Measurements from ENCODE around the gene RAB26.

RAB26 gene

DNA sequence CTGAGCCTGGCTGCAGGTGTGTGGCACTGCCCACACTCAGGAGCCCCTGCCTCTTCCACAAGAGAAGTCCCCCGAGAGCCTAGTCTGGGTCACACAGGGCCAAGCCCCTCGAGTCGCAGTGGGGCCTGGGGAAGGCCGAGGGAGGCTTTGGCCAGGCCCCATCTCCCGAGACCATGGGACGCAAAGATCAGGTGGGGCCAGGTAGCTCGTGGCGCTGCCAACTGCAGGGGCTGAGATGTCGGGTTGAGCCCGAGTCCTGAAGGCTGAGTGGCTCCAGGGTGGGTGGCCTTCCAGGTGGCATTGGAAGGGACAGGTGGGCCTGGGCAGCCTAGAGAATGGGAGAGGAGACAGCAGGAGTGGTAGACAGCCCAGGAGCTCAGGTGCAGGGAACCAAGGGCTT lies 13.5 kb downstream of the RAB26 start:
- no peak for DNase-seq (ENCODE audit: low spot score)

DNA sequence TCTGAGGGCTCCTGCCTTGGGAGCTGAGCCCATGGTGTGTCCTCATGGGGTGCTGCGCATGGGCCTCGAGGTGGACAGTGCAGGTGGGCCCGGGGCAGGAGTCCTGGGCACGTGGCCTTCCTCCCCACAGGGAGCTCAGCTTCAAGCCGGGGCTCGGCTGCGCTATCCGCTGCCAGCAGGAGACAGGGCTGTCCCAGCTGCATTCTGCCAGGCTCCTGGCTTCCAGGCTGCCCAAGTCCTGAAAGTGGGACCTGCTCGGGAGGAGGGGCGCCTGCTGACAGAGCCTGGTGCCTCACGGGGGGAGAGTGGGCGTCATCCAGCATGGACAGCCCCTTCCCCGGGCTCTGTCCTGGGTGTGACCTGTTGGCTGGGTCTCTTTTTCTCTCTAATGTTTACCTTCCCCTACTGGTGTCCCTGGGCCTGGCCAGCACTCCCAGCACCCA lies 14.3 kb downstream of the RAB26 start:
- no peak for DNase-seq (ENCODE audit: low spot score)

DNA sequence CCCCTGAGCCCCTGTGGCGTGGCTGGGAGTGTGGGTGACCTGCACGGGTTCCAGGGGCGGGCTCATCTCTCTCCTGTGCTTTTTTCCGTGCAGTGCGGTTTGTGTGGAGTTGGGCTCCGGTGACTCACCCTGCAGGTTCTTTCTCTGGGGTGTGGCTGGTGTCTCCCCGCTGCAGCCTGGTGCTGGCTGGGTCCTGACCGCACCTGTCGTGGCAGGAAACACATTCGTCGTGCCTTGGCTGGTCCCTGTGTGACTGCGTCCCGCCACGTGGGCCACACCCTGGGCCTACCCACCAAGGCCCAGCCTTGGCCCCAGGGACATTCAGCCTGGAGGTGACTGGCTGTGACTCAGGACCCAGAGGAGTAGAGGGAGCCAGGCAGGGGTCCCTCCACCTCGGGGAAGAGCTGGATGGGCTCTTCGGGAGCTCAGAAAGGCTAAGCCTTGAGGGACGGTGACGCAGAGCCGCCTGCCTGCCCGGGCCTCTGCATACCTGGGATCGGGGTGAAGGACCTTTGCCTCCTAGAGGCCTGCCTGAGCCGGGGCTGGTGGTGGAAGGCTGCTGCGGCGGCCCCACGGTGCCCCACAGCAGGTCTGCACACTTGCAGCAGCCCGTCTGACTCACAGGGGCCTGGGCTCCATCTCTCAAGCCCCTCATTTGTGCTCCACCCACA lies 14.9 kb downstream of the RAB26 start:
- DNase-seq (ENCODE audit: low spot score), result peak; percentile 36

DNA sequence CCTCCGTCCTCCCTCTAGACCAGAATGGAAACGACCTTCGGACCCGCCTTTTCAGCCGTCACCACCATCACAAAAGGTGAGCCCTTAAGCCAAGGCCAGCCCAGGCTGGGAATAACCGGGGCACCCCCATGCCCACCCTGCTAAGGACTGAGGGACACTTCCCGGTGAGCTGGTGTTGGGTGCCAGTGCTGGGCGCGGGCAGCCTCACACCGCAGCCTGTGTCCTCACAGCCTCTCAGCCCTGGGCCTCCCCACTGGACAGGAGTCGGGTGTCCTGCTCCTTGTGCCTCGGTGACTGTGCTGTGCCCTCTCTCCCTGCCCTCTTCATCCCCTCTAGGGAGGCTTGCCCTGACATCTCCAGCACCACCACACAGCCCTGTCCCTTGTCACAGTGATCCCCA lies 17.4 kb downstream of the RAB26 start:
- DNase-seq (ENCODE audit: low spot score), result no peak

DNA sequence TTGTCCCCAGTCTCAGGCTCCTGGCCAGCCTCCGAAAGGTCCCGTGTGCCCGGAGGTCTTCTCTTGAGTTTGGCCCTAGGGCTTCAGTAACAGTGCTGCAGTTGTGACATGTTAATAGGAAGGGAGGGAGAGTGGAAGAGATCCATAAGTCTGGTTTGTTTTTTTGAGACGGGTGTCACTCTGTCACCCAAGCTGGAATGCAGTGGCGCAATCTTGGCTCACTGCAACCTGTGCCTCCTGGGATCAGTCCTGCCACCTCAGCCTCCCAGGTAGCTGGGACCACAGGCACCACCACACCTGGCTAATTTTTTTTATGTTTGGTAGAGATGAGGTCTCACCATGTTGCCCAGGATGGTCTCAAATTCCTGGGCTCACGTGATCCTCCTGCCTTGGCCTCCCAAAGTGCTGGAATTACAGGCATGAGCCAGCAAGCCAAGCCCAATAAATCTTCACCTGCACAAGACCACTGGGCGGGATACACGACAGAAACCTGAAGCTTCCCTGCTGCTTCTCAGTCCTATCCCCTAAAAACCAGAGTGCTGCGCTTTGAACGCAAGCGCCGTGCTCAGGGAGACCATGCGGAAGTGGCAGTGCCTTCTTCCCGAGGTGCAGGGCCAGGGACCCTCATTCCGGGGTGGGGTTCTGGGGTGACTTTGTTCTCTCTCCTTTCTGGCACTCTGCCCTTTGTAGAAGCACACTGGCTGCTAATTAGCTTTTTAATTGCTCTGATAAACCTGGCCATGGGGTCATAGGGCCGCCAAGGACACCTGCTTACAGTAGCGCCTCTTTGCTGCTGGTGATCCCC lies 18.0 kb downstream of the RAB26 start:
- no peak for DNase-seq (ENCODE audit: low spot score)

DNA sequence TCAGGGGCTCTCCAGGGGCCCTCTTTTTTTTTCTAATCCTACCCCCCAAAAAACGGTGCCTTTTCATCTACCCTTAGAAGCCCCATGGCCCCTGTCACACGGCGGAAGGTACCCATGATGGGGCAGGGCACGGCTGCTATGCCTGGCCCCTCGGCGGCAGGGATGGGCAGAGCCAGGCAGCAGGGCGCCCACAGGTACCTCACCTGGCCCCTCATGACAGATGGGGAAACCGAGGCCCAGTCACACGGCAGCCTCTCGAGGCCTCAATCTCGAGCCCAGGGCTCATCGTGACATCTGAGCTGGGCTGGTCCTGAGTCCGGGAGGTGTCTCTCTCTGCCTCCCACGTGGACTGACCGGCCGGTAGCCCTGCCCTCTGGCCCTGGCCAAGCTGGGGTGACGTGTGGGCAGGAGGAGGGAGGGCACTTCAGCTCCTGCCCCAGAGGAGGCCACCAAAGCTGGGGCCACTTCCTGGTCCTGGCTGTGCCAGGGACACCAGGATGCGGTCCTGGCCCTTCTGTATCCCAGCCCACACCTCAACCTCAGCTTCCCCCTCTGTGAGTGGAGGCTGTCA lies 18.7 kb downstream of the RAB26 start:
- no peak for DNase-seq (ENCODE audit: low spot score)

DNA sequence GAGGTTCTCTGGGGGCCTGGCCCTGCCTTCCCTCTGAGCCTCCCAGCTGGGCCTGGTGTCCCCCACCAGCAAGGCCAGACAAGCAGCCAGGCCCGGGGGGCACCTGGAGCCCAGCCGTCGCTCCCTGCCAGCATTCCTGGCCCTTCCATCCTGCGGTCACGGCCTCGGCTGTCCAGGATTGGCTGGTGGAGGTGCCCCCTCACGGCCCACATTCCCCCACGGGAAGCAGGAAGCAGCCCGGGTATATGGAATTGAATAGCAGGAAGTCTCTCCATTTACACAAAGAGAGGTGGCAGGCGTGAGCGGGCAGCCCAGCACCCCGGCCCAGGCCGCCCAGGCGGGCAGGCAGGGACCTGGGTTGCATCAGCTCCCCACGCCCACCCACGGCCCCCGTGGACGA lies 21.7 kb downstream of the RAB26 start:
- DNase-seq (ENCODE audit: low spot score), result no peak

DNA sequence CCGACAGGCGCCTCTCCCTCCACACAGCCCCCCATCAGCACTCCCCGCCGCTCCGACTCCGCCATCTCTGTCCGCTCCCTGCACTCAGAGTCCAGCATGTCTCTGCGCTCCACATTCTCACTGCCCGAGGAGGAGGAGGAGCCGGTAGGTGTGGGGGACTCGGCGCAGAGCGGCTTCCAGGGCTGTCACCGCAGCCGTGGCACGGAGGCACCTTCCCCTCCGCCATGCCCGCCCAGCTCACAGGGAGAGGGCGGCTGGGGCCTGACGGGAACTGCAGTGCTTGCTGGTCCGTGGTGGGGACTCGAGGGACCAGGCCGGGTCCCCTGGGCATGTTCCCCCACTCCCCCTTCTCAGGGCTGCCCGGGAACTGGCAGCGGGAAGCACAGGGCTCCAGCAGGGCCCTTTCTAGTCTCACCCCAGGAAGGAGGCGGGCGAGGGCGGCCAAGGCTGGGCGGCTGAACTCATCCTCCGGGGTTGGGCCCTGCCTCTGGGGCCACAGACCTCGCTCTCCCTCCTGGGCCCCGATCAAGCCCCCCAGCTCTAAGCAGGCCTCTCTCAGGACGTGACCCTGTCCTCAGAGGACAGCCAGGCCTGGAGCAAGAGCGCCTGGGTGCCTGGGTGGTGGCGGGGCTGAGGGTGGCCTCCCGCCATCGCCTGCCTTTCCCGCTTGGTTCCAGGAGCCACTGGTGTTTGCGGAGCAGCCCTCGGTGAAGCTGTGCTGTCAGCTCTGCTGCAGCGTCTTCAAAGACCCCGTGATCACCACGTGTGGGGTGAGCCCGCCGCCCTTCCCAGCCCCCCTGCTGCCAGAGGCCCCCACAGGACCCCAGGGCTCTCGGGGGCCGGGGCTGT lies 22.4 kb downstream of the RAB26 start:
- DNase-seq (ENCODE audit: low spot score), result no peak

DNA sequence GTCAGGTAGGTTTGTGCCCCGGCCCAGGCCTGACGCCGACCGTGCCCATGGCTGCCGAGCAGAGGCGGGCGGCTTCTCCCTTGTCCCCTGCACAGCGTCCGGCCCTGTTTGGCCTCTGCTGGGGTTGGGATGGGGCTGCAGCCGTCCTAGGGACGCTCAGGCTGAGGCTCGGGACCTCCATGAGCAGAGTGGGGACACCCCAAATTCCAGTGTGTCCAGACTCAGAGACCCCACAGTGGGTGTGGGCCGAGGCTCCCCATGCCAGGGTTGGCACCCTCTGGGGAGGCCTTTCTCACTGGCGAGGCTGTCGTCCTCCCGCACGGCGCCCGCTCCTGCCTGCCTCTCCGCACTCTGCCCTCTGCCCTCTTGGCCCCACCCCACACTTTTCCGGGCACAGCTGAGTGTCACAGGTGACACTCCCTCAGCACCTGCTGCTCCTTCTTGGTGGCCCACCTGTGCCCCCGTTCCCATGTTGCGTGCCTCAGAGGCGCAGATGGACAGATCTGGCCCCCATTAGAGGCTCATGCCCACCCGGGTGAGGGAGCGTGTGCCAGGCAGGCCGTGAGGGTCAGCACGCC lies 23.3 kb downstream of the RAB26 start:
- DNase-seq (ENCODE audit: low spot score), result no peak

DNA sequence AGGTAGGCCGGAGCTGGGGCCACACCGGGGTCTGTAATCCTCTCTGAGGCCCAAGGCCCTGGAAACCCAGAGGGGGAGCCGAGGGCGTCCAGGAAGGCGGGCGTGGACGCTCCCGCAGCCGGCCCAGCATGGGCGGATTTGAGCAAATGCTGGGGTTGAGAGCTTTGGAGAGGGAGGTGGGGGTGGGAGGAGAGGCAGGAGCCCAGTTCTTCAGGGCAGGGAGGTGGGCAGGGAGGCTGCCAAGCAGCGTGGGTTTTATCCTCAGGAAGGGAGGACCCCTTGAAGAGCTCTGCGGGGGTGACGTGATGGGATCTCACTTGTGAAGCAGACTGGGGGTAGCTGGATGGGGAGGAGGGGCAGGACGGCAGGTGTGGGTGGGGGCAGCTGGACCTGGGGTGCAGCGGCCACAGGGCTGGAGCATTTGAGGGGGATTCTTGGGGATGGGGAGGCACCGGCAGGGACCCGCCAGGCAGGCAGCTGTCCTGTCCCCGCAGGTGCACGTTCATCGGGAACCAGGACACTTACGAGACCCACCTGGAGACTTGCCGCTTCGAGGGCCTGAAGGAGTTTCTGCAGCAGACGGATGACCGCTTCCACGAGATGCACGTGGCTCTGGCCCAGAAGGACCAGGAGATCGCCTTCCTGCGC lies 24.4 kb downstream of the RAB26 start:
- no peak for DNase-seq (ENCODE audit: low spot score)

DNA sequence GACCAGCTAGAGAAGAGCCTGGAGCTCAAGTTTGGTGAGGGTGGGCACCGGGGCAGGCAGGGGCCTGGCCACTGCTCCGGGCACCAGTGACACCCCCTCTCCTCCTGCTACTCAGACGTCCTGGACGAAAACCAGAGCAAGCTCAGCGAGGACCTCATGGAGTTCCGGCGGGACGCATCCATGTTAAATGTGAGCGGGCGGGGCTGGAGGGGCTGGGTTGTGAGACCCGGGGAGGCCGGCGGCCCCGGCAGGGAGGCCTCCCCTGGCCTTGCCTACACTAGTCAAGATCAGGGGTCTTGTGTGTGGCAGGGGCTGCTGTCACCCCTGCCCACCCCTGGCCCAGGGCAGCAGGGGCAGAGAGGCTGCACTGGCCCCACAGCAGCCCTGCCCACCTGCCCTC lies 24.9 kb downstream of the RAB26 start:
- no peak for DNase-seq (ENCODE audit: low spot score)

DNA sequence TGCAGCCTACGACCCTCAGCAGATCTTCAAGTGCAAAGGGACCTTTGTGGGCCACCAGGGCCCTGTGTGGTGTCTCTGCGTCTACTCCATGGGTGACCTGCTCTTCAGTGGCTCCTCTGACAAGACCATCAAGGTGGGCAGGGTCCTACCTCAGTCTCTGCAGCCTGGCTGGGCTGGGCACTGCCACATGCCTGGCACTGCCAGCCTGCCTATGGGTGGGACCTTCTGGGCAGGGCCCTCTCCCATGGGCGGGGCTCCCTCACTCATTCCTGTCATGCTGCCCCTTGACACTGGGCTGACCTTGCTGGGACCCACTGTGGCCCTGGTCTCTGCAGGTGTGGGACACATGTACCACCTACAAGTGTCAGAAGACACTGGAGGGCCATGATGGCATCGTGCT lies 25.5 kb downstream of the RAB26 start:
- DNase-seq (ENCODE audit: low spot score), result no peak

DNA sequence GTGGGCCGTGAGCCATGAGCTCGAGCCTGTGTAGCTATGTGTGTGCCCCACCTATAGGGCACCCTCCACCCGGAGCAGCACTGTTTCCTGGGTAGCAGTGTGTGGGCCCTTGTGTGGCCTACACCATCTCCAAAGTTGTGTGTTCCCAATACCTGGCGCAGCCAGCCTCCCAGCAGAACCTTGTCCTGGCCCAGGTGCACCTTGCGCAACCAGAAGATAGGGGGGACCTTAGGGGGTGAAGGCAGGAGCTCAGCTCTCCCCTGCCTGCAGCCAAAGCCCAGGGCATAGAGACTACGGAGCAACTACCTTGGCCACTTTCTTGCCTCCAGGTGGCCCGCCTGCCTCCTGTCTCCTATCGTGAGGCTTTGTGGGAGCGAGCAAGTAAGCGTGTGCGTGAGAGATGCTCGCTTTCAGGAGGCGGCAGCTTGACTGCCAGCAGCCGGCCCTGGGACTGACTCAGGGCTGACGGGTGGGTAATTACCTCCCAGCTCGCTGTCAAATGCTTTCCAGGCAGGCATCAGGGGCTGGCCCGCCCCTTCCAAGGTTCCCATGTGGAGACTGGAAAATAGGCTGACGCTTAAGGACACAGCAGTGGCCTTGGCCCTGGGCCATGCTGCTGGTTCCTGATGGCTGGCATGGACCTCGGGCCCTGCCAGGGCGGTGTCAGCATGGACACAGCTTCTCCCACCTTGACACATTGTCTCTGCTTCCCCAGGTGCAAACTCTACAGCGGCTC lies 26.1 kb downstream of the RAB26 start:
- no peak for DNase-seq (ENCODE audit: low spot score)

DNA sequence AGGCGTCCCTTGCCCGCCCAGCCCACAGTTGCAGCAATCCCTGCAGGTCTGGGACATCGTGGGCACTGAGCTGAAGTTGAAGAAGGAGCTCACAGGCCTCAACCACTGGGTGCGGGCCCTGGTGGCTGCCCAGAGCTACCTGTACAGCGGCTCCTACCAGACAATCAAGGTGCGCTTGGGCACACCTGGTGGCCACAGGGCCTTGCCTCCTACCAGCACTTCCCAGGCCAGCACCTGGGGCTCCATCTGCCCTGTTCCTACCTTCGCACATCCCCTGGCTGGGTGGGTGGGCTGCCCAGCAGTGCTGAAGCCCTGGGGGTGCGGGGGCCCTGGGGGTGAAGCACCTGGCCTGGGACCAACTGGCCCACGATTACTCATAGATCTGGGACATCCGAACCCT lies 27.0 kb downstream of the RAB26 start:
- no peak for DNase-seq (ENCODE audit: low spot score)

DNA sequence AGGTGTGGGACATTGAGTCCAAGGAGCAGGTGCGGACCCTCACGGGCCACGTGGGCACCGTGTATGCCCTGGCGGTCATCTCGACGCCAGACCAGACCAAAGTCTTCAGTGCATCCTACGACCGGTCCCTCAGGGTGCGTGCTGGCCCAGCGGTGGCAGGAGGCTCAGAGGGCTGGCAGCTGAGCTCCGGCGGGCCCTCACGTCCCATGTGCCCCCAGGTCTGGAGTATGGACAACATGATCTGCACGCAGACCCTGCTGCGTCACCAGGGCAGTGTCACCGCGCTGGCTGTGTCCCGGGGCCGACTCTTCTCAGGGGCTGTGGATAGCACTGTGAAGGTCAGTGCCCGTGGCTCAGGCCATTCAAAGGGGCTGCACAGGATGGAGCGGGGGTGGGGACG lies 27.6 kb downstream of the RAB26 start:
- DNase-seq (ENCODE audit: low spot score), result no peak

DNA sequence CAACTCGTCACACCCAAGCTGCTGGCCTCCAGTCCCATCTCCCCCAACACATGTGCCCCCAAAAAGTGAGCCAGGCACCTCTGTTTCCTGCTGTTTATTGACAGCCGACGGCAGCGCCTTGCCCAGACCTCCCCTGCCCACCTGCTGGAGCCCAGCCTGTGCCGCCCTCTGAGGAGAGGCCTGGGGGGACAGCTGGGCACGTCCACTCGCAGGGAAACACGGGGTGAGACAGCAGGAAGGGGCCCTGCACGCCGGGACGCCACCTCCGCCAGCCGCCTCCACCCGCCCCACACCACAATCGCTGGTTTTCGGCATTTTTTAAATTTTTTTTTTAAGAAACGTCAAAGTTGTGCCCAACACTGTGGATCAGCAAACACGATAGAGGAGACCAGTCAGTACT lies 28.7 kb downstream of the RAB26 start:
- no peak for DNase-seq (ENCODE audit: low spot score)

DNA sequence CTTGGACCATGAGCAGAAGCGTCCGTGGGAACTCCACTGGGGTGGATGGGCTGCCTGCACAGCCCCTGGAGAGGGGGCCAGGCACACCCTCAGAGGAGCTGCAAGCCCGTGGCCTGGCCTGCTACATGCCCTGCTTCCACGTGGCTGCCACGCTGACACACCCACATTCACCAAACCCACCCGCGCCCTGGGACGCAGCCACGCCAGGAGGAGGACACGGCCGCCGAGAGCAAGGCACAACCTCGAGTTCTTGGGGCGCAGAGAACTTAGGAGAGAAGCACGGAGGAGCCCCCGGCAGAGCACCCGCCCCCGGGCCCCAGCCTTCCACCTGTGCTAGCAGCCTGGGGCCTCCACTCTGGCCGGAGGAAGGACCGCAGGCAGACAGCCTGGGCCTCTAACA lies 29.1 kb downstream of the RAB26 start:
- DNase-seq (ENCODE audit: low spot score), result no peak

DNA sequence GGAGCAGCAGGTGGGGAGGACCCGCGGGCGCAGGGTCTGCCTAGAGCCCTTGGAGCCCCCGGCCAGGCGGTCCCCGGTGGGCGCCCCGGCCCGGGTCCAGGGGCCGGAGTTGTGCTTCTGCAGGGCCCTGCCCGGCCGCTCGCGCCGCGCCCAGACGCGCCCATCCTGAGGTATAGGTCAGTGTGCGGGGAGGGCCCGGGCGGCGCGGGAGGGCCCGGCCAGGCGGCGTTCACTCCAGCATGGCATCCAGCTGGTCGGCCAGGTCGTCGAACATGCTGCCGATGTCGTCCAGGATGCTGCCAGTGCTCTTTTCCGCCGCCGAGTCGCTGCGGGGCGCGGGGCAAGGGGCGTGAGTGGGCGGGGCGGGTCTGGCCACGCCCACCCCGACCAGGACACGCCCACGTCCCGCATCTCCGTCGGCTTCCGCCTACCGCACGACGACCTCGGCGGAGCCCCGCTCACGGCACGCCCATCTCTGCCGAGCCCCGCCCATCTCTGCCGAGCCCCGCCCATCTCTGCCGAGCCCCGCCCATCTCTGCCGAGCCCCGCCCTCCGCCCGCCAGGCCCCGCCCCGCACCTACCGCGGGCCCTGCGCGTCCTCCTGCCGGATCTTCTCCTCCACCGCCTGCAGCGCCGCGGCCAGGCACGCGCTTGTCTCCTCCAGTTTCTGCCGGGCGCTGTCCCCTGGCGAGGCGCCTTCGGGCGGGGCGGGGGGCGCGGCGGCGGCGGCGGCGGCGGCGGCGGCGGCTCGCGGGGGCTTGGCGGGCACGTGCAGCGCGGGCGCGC lies 30.1 kb downstream of the RAB26 start:
- DNase-seq (ENCODE audit: low spot score), result peak; percentile 10

DNA sequence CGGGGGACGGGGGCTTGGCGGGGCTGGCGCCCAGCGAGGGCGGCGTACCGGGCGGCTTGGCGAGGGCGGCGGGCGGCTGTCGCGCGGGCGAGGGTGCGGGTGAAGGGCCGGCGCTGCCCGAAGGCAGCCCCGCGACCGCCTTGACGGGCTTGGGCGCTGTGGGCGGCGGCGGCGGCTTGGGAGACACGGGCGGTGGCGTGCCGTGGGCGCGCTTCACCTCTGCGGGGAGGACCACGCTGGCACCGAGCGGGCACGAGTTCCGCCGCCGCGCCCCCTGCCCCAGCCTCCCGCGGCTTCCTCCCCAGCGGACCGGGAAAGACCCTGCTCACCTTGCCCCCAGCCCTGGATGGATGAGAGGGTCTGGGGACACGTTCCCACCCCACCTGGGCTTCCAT lies 30.7 kb downstream of the RAB26 start:
- DNase-seq (ENCODE audit: low spot score), result no peak

DNA sequence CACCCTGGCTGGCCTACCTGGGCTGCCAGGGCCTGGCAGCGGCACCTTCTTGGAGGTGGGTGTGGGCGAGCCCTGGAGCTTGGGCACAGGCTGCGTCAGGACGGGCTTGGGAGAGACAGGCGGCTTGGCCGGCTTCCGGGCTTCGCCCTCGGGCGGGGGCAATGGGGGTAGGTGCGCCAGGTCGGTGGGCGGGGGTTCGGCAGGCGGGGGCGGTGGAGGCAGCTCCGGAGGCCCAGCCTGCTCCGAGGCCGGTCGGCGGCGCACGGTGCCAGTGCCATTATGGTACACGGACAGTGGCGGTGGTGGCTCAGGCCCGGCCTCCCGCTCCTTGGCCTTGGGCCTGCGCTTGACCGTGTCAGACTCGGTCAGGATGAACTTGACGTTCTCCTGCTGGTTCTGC lies 31.2 kb downstream of the RAB26 start:
- no peak for DNase-seq (ENCODE audit: low spot score)
